ENCODE results near the gene STRA6.
A peak's percentile ranks its signal among the peaks of the same experiment; 100 is the strongest.

Gene STRA6

DNA sequence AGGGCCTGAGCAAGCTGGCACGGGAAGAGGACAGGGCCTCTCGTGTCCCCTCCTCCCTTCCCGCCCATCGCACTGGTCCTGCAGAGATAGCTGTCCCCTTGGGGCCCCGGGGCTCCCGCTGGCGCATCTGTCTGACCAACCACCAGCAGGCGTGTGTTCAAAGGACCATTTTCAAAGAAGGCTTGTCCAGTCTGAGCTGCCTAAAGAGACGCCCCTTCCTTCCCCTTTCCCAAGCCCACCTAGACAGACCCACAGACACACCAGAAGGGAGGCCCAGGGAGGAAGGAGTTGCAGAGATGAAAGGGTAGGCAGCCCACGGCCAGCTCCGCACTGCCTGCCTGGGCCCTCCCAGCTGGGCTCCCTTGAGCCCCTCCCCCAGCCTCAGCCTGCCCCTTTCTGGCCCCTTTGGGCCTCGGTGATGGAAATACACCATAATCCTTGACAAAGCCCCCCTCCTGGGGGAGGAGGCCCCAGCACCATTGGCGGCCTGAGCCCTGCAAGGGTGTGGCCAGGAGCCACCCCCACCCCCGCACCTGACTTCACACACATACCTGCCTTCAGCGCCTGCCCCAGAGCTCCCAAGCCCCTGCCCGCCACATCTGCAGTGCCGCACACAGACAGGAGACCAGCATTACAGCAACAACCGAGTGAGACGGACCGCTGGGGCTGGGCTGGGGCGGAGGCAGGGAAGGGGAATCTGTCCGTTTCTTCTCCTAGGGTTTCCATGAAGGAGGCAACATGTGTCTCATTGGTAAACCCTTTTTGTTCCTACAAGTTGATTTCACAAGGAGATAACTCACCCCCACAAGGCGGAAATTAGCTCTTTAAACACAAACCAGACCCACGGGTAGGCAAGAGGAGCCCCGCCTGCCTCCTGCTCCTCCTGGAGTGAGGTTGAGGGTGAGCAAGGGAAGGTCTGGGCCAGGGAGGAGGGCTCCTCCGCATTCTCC lies at the start of gene STRA6:
TSS of gene STRA6 (minus strand) at position 336 of the 950 bp plus-strand sequence. CDS start 520 bp downstream, outside the sequence.
- no peak for DNase-seq

GRCh38 chr15:74252291-74252690 lies 49.7 kb upstream of the STRA6 start:
- no peak for DNase-seq

DNA sequence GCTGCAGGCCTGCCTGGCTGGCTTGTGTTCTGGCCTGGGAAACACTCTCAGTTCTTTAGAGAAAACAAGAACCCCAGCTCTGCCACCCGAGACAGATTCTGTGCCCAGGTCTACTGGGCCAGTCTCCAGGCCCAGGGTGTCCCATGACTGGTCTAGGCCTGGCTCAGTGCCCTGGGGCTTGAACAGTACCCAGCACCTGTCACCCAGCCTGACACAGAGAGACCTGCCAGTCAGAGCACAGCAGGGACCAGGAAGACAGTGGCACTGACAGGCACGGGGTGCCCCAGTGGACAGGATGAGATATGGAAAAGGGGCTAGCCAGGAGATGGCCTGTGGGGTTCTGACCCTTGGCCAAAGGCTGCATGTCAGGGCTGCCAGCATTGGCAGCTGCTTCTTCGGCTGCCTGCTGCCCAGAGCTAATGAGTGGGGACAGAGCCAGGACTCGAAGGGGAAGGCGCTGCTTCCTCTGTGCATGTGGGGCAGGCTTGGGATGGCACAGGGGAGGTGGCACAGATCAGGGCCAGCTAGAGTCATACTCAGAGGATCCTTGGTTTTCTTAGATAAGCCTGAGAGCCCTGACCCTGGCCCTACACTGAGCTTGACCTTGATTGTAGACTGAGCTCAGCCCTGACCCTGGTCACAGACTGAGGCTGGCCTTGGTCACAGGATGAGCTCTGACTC lies 48.7 kb upstream of the STRA6 start:
- DNase-seq: no peak

DNA sequence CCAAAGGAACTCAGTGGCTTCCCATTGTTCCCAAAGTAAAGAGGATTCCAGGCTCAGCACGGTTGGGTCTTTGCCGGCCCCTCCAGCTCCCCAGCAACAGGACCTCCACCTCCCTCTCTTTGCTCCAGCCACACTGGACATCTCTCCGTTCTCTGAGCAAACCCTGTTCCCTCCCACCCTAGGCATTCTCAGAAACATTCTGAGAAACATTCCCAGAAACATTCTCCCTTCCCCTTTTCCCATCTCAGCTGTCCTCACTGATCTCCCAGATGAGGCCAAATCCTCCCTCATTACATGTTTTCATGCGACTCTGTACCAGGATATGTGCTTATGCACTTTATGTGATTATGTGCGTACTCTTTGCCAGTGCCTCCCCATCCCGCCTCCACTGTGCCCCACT lies 47.7 kb upstream of the STRA6 start:
- no peak for DNase-seq

- DNase-seq: peak; percentile 6 to 28
These were observed 42.9 kb upstream of the STRA6 start for GRCh38 chr15:74245342-74245931.

DNA sequence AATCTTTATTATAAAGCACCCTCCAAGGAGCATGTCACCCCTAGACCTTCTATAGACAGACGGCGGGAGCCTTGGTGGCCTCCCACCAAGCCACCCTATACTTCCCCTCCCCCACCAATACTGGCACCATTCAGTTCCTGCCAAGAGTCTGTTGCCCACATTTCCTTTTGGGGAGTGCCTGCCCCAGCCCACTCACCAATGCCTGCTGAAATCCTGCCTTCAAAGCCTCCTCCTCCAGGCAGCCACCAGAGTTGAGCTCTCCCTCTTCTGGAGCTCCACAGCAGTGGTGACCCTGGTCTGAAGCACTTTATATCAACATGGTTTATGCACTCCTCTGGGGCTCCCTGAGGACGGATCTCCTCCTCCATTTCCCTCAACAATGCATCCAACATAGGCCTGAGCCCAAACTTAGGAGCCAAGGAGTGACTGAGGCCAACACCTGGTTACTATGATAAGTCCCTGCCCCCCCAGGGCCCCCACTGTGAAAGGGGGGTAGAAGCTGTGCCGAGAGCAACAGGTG lies 42.3 kb upstream of the STRA6 start:
- DNase-seq: no peak

DNA sequence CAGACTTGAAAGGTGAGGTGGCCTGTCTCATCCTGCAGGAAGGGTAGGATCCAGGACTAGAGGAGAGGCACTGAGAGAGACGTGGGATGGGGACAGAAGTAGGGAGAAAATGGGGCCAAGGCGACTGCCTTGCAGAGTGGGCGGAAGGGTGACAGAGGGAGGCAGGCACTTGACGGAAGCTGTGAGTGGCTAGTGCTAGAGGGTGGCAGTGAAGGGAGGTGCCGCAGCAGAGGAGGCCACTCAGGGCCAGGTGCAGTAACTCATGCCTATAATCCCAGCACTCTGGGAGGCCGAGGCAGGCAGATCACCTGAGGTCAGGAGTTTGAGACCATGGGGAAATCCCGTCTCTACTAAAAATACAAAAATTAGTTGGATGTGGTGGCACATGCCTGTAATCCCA lies 40.8 kb upstream of the STRA6 start:
- no peak for DNase-seq

DNA sequence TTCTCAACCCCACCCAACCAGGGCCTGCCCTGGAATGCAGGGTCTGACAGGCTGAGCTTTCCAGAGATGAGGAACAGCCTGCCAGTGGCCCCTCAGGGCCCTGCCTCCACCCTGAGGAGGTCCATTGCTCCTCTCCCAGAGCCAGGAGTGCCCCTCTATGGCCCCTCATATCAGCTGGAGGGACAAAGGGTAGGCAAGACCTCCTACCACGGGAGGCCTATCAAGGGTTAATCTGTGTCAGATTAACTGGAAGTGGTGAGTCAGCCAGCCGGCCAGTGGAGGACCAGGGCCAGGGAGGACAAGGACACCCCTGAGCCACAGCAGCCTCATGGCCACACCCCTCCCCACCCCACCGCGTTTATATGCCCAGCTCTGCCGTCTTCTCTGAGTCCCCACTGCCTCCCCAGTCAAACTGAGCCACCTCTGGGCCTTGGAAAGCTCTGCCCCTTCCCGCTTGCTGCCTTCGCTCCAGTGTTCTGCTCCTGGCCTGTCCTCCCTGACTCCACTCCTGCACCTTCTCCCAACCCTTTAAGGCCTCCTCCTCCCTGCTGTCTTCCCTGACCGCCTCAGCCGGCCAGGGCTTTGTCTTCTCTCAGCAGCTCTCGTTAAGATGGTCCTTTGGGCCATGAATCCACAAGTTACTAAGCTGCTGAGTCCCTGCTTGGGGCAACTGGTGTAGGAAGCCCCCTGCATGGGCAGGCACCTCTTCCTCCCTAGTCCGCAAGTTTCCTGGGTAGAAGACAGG lies 40.0 kb upstream of the STRA6 start:
- no peak for DNase-seq

DNA sequence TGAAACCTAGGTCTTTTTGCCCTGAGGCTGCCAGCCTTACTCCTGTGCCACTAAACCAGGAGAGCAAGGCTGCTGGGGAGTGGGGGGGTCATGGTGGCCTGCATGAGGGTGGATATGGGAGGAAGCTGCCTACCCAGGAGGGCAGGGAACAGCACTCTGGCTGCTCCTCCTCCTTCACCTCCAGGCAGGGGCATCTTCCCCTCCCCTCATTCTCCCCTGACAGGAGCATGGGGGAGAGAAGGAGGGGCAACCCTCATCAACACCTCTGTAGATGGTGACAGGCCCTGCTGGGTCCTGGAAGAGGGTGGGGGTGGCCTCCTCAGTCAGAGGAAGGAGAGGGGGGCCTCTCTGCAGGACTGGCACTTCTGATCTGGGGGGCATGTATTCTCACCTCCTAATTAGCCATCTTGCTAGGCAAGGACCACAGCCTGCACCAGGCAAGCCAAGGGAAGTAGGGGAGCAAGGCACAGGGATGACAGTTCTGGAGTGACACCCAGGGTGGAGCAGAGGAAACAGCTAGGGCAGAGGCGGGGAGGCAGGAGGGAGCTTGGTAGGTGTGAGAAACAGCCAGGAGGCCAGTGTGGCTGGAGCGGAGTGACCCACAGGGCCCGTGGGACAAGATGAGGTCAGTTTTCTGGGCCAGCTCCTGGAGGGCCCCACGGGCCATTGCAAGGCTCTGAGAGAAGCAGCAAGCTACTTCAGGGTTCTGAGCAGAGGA lies 38.5 kb upstream of the STRA6 start:
- DNase-seq: no peak

- DNase-seq: peak in 1 of 2 experiments; percentile 31
These were observed 37.5 kb upstream of the STRA6 start for GRCh38 chr15:74240002-74240568.

DNA sequence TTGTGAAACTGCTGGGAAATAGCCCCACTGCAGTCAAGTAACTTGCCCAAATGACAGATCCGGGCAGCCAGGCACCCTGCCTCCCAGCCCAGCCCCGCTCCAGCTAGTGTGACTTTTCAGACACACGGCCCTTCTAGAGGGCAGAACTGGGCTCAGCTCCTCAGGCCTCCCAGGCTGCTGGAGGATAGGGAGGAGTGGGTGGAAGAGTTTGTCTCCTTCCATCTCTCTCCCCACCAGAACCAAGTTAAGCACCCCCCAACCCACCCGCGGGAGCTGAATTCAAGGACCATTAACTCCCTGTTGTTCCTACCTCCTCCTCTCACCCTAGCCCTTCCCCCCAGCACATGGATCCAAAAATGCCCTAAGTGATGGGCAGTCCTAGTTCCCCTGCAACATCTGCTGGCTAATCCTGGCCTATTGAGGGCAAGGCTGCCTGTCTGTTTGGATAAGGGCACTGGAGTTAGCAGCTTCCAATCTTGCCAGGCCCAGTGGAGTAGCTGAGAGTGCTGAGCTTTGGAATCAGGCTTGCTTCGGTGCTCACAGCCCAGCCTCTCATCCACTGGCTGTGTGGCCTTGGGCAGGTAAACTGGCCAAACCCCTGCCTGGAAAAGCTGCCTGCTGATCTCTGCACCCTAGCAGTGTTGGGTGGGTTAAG lies 36.6 kb upstream of the STRA6 start:
- no peak for DNase-seq

DNA sequence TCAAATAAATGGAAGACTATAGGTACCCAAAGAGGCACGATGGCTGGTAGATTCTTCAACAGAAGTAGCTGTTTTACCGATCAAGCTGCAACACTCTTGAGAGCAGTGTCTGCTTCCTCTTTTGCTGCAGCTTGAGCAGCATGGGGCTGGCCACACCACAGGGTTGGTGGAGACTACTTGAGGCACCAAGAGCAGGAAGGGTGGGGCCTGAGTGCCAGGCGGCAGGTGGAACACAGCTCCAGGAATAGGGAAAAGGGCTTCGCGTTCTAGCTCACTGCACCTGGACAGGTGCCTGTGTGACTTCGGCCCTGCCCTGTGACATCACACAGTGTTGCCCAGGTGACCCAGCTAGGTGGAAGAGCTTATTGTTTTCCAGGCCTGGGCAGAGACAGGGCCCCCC lies 33.4 kb upstream of the STRA6 start, which contains the start of gene CCDC33:
TSS of gene CCDC33 (plus strand) at position 365 of the 400 bp plus-strand sequence. CDS start 394 bp downstream, outside the sequence.
- no peak for DNase-seq

DNA sequence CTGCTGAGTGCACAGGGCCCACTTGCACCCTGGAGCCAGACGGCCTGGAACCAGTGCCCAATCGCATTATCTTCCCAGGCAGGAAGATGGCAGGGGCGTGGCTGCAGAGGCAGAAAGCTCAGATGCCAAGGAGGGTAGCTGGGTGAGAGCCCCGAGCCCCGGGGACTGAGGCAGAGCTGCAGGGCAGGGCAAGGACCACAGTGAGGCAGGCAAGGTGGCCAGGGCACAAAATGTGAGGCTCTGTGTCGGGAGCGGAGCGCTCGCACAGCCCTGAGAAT lies 31.9 kb upstream of the STRA6 start:
- DNase-seq: no peak

- no peak for DNase-seq
These were observed 31.4 kb upstream of the STRA6 start for GRCh38 chr15:74233851-74234597.

DNA sequence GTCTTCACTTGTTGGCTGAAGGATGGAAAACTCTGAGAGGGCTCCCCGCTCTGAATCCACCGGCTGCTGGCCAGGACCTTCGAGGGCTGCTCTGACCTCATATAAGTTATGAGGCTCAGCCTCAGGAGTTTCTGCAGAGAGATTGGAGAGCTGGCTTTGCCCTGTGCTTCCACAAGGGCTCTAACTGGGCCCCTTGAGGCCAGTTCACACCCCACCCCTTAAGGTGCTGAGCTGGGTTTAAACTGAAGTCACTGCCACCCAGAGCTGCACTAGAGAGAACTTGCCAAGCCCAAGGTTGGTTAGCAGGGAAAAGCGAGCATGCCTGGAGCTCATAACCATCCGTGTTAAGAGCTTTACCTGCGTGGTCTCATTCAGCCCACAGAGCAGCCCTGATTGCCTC lies 30.8 kb upstream of the STRA6 start:
- no peak for DNase-seq

GRCh38 chr15:74231475-74231874 lies 28.9 kb upstream of the STRA6 start:
- no peak for DNase-seq

DNA sequence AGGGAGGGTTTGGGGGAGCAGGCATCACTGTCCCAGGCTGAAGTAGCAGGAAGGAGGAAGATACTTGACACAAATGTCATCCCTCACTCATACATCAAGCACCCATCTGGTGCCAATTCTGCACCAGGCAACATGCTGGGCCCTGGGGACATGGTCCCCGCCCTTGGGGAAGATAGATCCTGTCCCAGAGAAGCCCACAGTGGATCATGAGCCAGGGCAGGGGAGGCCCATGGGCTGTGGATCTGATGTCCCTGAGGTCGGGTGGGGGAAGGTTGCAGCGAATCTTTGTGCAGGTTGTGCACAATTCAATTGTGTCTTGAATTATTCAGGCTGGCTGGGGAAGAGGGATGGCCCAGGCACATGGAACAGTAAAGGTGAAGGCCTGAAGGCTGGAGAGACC lies 27.1 kb upstream of the STRA6 start:
- no peak for DNase-seq

DNA sequence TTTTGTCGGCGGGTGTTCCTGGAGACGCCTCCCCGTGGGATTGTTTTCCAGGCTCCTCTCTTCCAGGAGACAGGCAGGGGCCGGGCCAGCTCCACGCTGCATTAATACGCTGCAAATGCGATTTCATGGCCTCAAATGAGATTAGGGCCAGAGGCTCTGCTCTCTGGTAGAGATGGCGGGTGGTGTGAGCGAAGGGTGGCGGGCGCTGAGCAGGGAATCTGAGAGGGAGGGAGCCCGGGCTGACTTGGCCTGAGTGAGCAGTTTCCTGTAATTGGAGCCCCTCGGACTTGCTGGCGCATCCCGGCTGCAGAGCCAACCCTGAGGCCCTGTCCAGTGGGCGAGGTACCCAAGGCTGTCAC lies 26.1 kb upstream of the STRA6 start:
- no peak for DNase-seq

GRCh38 chr15:74227968-74228722 lies 25.6 kb upstream of the STRA6 start:
- DNase-seq: no peak
